OCI-LY1 (cell line): ENCODE data around the gene DUSP16.

Experiments used
- EZH2 ChIP-seq: fragments of 200-600 bp; sonication (generic), shearing (Covaris generic); IDR thresholded peaks from 2 replicates; pipeline ENCODE4 v1.8.0; 2017; ENCODE audit warnings: borderline replicate concordance, mixed run types, mild to moderate bottlenecking, antibody characterized with exemption, low read length, moderate library complexity, mixed read lengths
- TF ChIP-seq, protein P1 (sequence below): fragments of 200-600 bp; sonication (generic), shearing (Covaris generic); IDR thresholded peaks from 2 replicates; pipeline ENCODE4 v1.5.1; 2017; ENCODE audit warnings: mild to moderate bottlenecking, antibody characterized with exemption, low read length, moderate library complexity, mixed read lengths

DNA sequence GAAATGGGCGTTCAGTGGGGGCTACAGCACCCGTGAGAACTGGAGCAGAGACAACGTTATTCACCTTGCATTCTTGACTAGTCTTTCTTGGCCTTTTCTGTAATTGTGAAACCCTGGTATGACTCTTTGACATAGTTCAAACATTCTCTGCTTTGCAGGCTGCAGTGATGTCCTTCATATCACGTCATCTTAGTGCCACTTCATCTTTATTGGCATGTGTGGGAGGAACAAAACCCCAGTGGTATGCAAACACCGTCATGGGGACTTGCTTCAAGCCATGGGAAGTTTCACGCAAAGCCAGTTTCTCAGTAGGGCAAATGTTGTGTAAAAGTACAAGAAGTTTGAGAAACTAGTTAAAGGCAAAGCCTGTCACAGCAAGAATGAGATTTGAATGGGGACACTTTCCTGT, 20.2 kb upstream of the DUSP16 start:
- TF ChIP-seq, protein P1, sequence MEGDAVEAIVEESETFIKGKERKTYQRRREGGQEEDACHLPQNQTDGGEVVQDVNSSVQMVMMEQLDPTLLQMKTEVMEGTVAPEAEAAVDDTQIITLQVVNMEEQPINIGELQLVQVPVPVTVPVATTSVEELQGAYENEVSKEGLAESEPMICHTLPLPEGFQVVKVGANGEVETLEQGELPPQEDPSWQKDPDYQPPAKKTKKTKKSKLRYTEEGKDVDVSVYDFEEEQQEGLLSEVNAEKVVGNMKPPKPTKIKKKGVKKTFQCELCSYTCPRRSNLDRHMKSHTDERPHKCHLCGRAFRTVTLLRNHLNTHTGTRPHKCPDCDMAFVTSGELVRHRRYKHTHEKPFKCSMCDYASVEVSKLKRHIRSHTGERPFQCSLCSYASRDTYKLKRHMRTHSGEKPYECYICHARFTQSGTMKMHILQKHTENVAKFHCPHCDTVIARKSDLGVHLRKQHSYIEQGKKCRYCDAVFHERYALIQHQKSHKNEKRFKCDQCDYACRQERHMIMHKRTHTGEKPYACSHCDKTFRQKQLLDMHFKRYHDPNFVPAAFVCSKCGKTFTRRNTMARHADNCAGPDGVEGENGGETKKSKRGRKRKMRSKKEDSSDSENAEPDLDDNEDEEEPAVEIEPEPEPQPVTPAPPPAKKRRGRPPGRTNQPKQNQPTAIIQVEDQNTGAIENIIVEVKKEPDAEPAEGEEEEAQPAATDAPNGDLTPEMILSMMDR = no peak
- TF ChIP-seq EZH2 = no peak
